HL-60 (cell line): ENCODE data around the gene MLLT1.

Experiments used
- DNase-seq, 2 experiments: peaks; one replicate each; pipeline ENCODE4 v3.0.0-alpha.2; 2010 to 2020; ENCODE audit warnings: low read depth in 1 of 2, low spot score in 1 of 2
- H3K27ac ChIP-seq: fragments of 250-450 bp; sonication (Bioruptor Pico); replicated peaks from 2 replicates; pipeline ENCODE4 v1.5.1; 2020; ENCODE audit warnings: mild to moderate bottlenecking, moderate library complexity
- H3K27me3 ChIP-seq: fragments of 250-450 bp; sonication (Bioruptor Pico); 2 replicates; pipeline ENCODE4 v1.5.1; 2021; ENCODE audit warnings: mild to moderate bottlenecking, moderate library complexity; ENCODE audit not compliant: insufficient read depth, poor library complexity, severe bottlenecking
- H3K4me3 ChIP-seq: replicated peaks from 2 replicates; pipeline ENCODE4 v1.5.1; 2011; ENCODE audit warnings: mild to moderate bottlenecking, control low read depth, low read length; ENCODE audit not compliant: insufficient read depth
- GABPA ChIP-seq: IDR thresholded peaks from 2 replicates; pipeline ENCODE4 v1.6.1; 2012; ENCODE audit warnings: low read depth
- POLR2AphosphoS5 ChIP-seq: IDR thresholded peaks from 2 replicates; pipeline ENCODE4 v1.6.1; 2012; ENCODE audit warnings: low read depth
- SPI1 ChIP-seq: IDR thresholded peaks from 2 replicates; pipeline ENCODE4 v1.6.1; 2012; ENCODE audit warnings: low read depth, mild to moderate bottlenecking, borderline replicate concordance
- TF ChIP-seq, protein P1 (sequence below): IDR thresholded peaks from one replicate; pipeline ENCODE4 v1.5.1; 2011; ENCODE audit warnings: low read length, control low read depth, inconsistent platforms; ENCODE audit not compliant: insufficient read depth
- TF ChIP-seq, protein P2 (sequence below): IDR thresholded peaks from 2 replicates; pipeline ENCODE4 v1.6.1; 2012; ENCODE audit warnings: low read depth; ENCODE audit not compliant: insufficient replicate concordance

MLLT1 gene

DNA sequence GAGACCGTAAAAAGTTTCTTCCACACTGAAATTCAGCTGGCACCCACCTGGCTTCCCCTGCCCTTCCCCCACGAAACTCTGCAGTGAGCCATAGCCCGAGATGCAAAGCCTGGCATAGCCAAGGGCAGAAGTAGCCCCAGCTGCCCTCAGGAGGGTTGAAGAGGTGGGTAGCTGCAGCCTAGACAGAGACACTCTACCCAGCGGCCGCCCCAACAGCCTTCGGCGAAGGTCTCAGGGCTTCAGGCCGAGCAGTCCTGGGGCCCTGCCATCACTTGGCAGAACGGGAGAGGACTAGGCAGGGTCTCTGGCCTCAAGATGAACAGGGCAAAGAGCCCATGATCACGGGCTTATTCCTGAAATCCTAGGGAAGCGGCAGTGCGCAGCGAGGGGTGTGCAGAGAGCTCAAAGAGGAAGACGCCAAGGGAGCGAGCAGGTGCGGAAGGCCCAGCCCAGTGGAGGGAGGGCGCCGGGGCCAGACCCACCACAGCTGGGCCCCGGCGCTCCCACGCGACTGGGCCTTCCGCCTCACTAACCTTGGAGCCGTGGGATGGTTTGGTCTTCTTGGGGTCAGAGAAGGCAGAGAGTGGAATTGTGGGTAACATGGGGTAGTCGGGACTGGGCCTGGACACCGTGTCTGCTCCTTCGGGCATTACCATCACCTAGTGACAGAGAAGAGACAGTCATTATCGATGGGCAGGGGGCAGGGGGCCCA lies 53.2 kb downstream of the MLLT1 start:
- DNase-seq, result no peak
- H3K4me3 ChIP-seq, result no peak overlapping the region
- H3K27me3 ChIP-seq, result no peaks in the 10 kb centered on the region
- no peak overlapping the region for H3K27ac ChIP-seq
- TF ChIP-seq GABPA (no peak), POLR2AphosphoS5 (no peak), SPI1 (no peak)
- TF ChIP-seq, protein P1, sequence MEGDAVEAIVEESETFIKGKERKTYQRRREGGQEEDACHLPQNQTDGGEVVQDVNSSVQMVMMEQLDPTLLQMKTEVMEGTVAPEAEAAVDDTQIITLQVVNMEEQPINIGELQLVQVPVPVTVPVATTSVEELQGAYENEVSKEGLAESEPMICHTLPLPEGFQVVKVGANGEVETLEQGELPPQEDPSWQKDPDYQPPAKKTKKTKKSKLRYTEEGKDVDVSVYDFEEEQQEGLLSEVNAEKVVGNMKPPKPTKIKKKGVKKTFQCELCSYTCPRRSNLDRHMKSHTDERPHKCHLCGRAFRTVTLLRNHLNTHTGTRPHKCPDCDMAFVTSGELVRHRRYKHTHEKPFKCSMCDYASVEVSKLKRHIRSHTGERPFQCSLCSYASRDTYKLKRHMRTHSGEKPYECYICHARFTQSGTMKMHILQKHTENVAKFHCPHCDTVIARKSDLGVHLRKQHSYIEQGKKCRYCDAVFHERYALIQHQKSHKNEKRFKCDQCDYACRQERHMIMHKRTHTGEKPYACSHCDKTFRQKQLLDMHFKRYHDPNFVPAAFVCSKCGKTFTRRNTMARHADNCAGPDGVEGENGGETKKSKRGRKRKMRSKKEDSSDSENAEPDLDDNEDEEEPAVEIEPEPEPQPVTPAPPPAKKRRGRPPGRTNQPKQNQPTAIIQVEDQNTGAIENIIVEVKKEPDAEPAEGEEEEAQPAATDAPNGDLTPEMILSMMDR, result no peak
- TF ChIP-seq, protein P2, sequence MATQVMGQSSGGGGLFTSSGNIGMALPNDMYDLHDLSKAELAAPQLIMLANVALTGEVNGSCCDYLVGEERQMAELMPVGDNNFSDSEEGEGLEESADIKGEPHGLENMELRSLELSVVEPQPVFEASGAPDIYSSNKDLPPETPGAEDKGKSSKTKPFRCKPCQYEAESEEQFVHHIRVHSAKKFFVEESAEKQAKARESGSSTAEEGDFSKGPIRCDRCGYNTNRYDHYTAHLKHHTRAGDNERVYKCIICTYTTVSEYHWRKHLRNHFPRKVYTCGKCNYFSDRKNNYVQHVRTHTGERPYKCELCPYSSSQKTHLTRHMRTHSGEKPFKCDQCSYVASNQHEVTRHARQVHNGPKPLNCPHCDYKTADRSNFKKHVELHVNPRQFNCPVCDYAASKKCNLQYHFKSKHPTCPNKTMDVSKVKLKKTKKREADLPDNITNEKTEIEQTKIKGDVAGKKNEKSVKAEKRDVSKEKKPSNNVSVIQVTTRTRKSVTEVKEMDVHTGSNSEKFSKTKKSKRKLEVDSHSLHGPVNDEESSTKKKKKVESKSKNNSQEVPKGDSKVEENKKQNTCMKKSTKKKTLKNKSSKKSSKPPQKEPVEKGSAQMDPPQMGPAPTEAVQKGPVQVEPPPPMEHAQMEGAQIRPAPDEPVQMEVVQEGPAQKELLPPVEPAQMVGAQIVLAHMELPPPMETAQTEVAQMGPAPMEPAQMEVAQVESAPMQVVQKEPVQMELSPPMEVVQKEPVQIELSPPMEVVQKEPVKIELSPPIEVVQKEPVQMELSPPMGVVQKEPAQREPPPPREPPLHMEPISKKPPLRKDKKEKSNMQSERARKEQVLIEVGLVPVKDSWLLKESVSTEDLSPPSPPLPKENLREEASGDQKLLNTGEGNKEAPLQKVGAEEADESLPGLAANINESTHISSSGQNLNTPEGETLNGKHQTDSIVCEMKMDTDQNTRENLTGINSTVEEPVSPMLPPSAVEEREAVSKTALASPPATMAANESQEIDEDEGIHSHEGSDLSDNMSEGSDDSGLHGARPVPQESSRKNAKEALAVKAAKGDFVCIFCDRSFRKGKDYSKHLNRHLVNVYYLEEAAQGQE, result no peak

DNA sequence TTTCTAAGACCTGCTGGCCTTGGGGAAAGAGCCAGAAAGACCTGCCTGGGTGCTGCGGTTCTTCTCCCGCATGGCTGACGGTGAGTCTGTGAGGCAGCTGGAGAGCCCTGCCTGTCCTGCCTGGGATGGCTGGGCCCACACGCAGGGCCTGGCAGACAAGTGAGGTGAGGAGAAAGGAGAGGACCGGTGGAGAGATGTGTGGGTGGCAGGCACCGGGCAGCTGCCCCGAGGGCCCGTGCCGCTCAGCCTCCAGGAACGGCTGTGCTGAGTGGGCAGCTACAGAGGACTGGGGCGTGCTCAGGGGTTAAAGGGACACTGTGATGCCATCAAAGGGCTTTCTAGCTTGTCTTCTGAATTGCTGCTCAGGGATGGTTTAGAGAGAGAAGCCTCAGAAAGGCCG lies 53.8 kb downstream of the MLLT1 start:
- no peak for DNase-seq
- TF ChIP-seq, protein P1, result no peak
- no peak for TF ChIP-seq POLR2AphosphoS5
- no peak for TF ChIP-seq GABPA
- no peak for TF ChIP-seq SPI1
- TF ChIP-seq, protein P2, result no peak
- no peak overlapping the region for H3K27ac ChIP-seq
- no peaks in the 10 kb centered on the region for H3K27me3 ChIP-seq
- no peak overlapping the region for H3K4me3 ChIP-seq

DNA sequence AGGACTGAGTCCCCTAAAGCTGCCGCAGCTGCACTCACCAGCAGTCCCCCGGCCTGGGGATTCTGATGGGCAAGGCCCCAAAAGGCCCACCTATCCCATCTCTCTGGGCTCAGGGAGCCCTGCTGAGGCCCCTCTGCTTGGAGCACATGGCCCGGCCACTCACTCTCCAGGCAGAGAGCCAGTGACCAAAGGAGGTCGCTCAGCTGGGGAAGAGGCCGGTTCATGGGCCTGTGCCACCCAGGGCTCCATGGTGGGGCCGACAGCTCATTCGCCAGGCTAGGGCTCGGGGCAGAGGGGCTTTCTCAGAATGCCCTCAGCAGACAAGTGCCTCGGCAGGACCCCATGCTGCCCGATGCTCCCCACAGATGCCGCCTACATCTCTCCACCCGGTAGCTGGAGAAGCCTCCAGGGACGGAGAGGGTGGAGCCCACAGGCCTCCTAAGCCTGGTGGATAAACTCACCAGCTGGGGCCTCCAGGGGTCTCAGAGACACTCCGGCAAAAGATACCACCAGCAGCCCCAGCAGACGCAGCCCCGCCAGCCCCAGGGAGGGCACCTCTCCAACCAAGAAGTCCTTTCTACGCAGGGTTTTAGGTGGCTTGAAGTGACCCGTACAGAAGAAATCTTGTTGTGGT lies 54.4 kb downstream of the MLLT1 start:
- no peak for DNase-seq
- TF ChIP-seq, protein P2, result no peak
- TF ChIP-seq SPI1 (no peak), POLR2AphosphoS5 (no peak), GABPA (no peak)
- TF ChIP-seq, protein P1, result no peak
- Histone ChIP-seq H3K27me3 (no peaks in the 10 kb centered on the region), H3K27ac (no peak overlapping the region), H3K4me3 (no peak overlapping the region)
